ENCODE data around the gene SORL1. TPM values are rescaled to one million over a fixed set of nuclear protein-coding genes. Genes with fewer than 3 reads are reported as not detected.

The SORL1 gene
- polyA plus RNA-seq, 1 donor from 2014 or later = 6.5 TPM

GRCh38 chr11:121648306-121648705 lies 196.2 kb downstream of the SORL1 start:
- Histone ChIP-seq H3F3A (ENCODE audit: insufficient read depth, low read length, poor library complexity, severe bottlenecking) (no peaks in the 10 kb centered on the region), H3K27ac (ENCODE audit: low read length) (no peak overlapping the region), H3K36me3 (ENCODE audit: insufficient read depth, low read length) (no peaks in the 10 kb centered on the region), H3K79me2 (replicated peaks; ENCODE audit: insufficient read depth, low read length) (no peaks in the 10 kb centered on the region), H3K4me3 (ENCODE audit: low read length) (no peak overlapping the region), H4K20me1 (ENCODE audit: insufficient read depth) (no peaks in the 10 kb centered on the region), H3K4me2 (ENCODE audit: low read length) (no peak overlapping the region), H3K9ac (ENCODE audit: low read length) (no peak overlapping the region), H2AFZ (ENCODE audit: low read depth, low read length) (no peak overlapping the region), H3K9me2 (ENCODE audit: insufficient read depth, low read length) (no peaks in the 10 kb centered on the region), H3K9me3 (ENCODE audit: low read length) (no peaks in the 10 kb centered on the region), H3K27me3 (ENCODE audit: insufficient read depth, low read depth, low read length) (no peaks in the 10 kb centered on the region)
- TF ChIP-seq REST (IDR thresholded peaks at IDR 0.05; ENCODE audit: borderline replicate concordance) = no peak
- no peak for TF ChIP-seq MXI1 (conservative IDR thresholded peaks at IDR 0.05; ENCODE audit: poor library complexity, severe bottlenecking)
- no peak for TF ChIP-seq POLR2AphosphoS5 (IDR thresholded peaks at IDR 0.05)
- TF ChIP-seq EP300 (conservative IDR thresholded peaks at IDR 0.05; ENCODE audit: poor library complexity, severe bottlenecking) = no peak
- no peak for TF ChIP-seq TAF1 (IDR thresholded peaks at IDR 0.05; ENCODE audit: low read depth)
- TF ChIP-seq RAD21 (conservative IDR thresholded peaks at IDR 0.05) = no peak
- TF ChIP-seq EZH2 (IDR thresholded peaks at IDR 0.05; ENCODE audit: borderline replicate concordance, insufficient read depth, low read length, poor library complexity, severe bottlenecking) = no peak

GRCh38 chr11:121649798-121650197 lies 197.7 kb downstream of the SORL1 start:
- H3K36me3 ChIP-seq (ENCODE audit: insufficient read depth, low read length) = no peaks in the 10 kb centered on the region
- H2AFZ ChIP-seq (ENCODE audit: low read depth, low read length) = no peak overlapping the region
- H3K4me2 ChIP-seq (ENCODE audit: low read length) = no peak overlapping the region
- H3K27me3 ChIP-seq (ENCODE audit: insufficient read depth, low read depth, low read length) = no peaks in the 10 kb centered on the region
- H3K9me2 ChIP-seq (ENCODE audit: insufficient read depth, low read length) = no peaks in the 10 kb centered on the region
- no peak overlapping the region for H3K9ac ChIP-seq (ENCODE audit: low read length)
- no peak overlapping the region for H3K27ac ChIP-seq (ENCODE audit: low read length)
- H3K9me3 ChIP-seq (ENCODE audit: low read length) = no peaks in the 10 kb centered on the region
- H4K20me1 ChIP-seq (ENCODE audit: insufficient read depth) = no peaks in the 10 kb centered on the region
- H3K79me2 ChIP-seq (replicated peaks; ENCODE audit: insufficient read depth, low read length) = no peaks in the 10 kb centered on the region
- TF ChIP-seq EZH2 (IDR thresholded peaks at IDR 0.05; ENCODE audit: borderline replicate concordance, insufficient read depth, low read length, poor library complexity, severe bottlenecking) (no peak), POLR2AphosphoS5 (IDR thresholded peaks at IDR 0.05) (no peak), CTCF (IDR thresholded peaks at IDR 0.05; ENCODE audit: poor library complexity, severe bottlenecking) (no peak), TAF1 (IDR thresholded peaks at IDR 0.05; ENCODE audit: low read depth) (no peak), MXI1 (conservative IDR thresholded peaks at IDR 0.05; ENCODE audit: poor library complexity, severe bottlenecking) (no peak), REST (IDR thresholded peaks at IDR 0.05; ENCODE audit: borderline replicate concordance) (no peak), SMC3 (conservative IDR thresholded peaks at IDR 0.05; ENCODE audit: poor library complexity) (no peak)
- no peaks in the 10 kb centered on the region for H3F3A ChIP-seq (ENCODE audit: insufficient read depth, low read length, poor library complexity, severe bottlenecking)
- no peak overlapping the region for H3K4me3 ChIP-seq (ENCODE audit: low read length)

Measured in neural cell (in vitro differentiated cells).